A673 (cell line): ENCODE measurements around the gene CCDC13. TPM values are rescaled to one million over a fixed set of nuclear protein-coding genes. Genes with fewer than 3 reads are reported as not detected.

Experiments used
- BruUV-seq: library from RNA; stranded (reverse); fragments of 400-500 nt; replicated peaks from 2 replicates; lab custom pipeline; 2021; lab: Mats Ljungman, UMichigan
- CTCF ChIA-PET: fragments of 300-600 bp; sonication (Branson Sonifier 250); formaldehyde crosslinking; loops from one replicate; lab custom pipeline; 2022; ENCODE audit warnings: antibody characterized with exemption; lab: Charles Lee
- POLR2A ChIA-PET: fragments of 300-600 bp; sonication (Branson Sonifier 250); formaldehyde crosslinking; loops from one replicate; lab custom pipeline; 2022; ENCODE audit warnings: antibody characterized with exemption; ENCODE audit not compliant: low non-redundant PET; lab: Charles Lee
- DNase-seq: peaks from one replicate; pipeline ENCODE4 v3.0.0-alpha.2; 2015; ENCODE audit warnings: low spot score
- H3K27ac ChIP-seq: fragments of 200-600 bp; sonication (generic); 2 replicates; pipeline ENCODE4 v1.5.1; 2016; ENCODE audit warnings: mixed run types, low read depth, mild to moderate bottlenecking, mixed read lengths, antibody characterized with exemption, low read length; ENCODE audit not compliant: poor library complexity, severe bottlenecking
- H3K27me3 ChIP-seq: fragments of 200-600 bp; sonication (generic); replicated peaks from 2 replicates; pipeline ENCODE4 v1.6.1; 2017; ENCODE audit warnings: mixed run types, low read depth, mild to moderate bottlenecking, mixed read lengths, antibody characterized with exemption, low read length; ENCODE audit not compliant: insufficient read depth, poor library complexity
- H3K36me3 ChIP-seq: fragments of 200-600 bp; sonication (generic); 2 replicates; pipeline ENCODE4 v1.6.1; 2016; ENCODE audit warnings: mixed run types, mild to moderate bottlenecking, mixed read lengths, antibody characterized with exemption, low read length; ENCODE audit not compliant: insufficient read depth, poor library complexity, severe bottlenecking
- H3K4me1 ChIP-seq: fragments of 200-600 bp; sonication (generic); 2 replicates; pipeline ENCODE4 v1.6.1; 2017; ENCODE audit warnings: mixed run types, mild to moderate bottlenecking, mixed read lengths, antibody characterized with exemption, low read length; ENCODE audit not compliant: insufficient read depth, poor library complexity, severe bottlenecking
- H3K4me3 ChIP-seq: fragments of 200-600 bp; sonication (generic); 2 replicates; pipeline ENCODE4 v1.5.1; 2016; ENCODE audit warnings: low read depth, mixed run types, mild to moderate bottlenecking, mixed read lengths, low read length; ENCODE audit not compliant: poor library complexity, severe bottlenecking
- H3K9me3 ChIP-seq: fragments of 200-600 bp; sonication (generic); 2 replicates; pipeline ENCODE4 v1.6.1; 2016; ENCODE audit warnings: mixed run types, low read depth, mild to moderate bottlenecking, mixed read lengths, antibody characterized with exemption, low read length; ENCODE audit not compliant: poor library complexity, severe bottlenecking
- CTCF ChIP-seq: fragments of 300-800, 200-600 bp; sonication (generic); conservative IDR thresholded peaks from 2 replicates; pipeline ENCODE4 v1.5.1; 2017; ENCODE audit warnings: low read depth, mild to moderate bottlenecking, antibody characterized with exemption, low read length, moderate library complexity, mixed read lengths
- EZH2 ChIP-seq: fragments of 200-600 bp; sonication (generic); IDR thresholded peaks from 2 replicates; pipeline ENCODE4 v1.6.1; 2017; ENCODE audit warnings: borderline replicate concordance, low read depth, mild to moderate bottlenecking, mixed read lengths, antibody characterized with exemption, low read length; ENCODE audit not compliant: poor library complexity, severe bottlenecking
- intact Hi-C: fragments of 100-400 bp; cut with micrococcal nuclease; formaldehyde crosslinking; loops from one replicate; pipeline ENCODE4 v1.10.0; 2022; ENCODE audit not compliant: unreplicated experiment
- total RNA-seq: library from RNA; stranded (reverse); gene quantifications from 2 replicates; pipeline ENCODE4 v1.2.3, GENCODE V29; 2021

The CCDC13 gene
- total RNA-seq, 1 experiment from 2014 or later, result not detected

GRCh38 chr3:42733501-42734262, 39.4 kb downstream of the CCDC13 start:
- intact Hi-C loops, result no loop called here
- no peak for TF ChIP-seq CTCF
- Histone ChIP-seq H3K4me3 (no peak overlapping the region), H3K4me1 (no peaks in the 10 kb centered on the region), H3K27me3 (no peaks in the 10 kb centered on the region), H3K27ac (no peak overlapping the region), H3K9me3 (no peaks in the 10 kb centered on the region), H3K36me3 (no peaks in the 10 kb centered on the region)
- BruUV-seq, result no TSS peak
- CTCF ChIA-PET, result no interaction called here
- no peak for DNase-seq
- POLR2A ChIA-PET, result no interaction called here

- Histone ChIP-seq H3K36me3 (no peaks in the 10 kb centered on the region), H3K4me1 (no peaks in the 10 kb centered on the region), H3K27me3 (no peaks in the 10 kb centered on the region), H3K4me3 (no peak overlapping the region), H3K27ac (no peak overlapping the region), H3K9me3 (no peaks in the 10 kb centered on the region)
- POLR2A ChIA-PET, result no interaction called here
- TF ChIP-seq CTCF (no peak), EZH2 (no peak)
- intact Hi-C loops, result no loop called here
- no TSS peak for BruUV-seq
- CTCF ChIA-PET, result no interaction called here
- no peak for DNase-seq
Observed at GRCh38 chr3:42732829-42733459, 40.1 kb downstream of the CCDC13 start.

DNA sequence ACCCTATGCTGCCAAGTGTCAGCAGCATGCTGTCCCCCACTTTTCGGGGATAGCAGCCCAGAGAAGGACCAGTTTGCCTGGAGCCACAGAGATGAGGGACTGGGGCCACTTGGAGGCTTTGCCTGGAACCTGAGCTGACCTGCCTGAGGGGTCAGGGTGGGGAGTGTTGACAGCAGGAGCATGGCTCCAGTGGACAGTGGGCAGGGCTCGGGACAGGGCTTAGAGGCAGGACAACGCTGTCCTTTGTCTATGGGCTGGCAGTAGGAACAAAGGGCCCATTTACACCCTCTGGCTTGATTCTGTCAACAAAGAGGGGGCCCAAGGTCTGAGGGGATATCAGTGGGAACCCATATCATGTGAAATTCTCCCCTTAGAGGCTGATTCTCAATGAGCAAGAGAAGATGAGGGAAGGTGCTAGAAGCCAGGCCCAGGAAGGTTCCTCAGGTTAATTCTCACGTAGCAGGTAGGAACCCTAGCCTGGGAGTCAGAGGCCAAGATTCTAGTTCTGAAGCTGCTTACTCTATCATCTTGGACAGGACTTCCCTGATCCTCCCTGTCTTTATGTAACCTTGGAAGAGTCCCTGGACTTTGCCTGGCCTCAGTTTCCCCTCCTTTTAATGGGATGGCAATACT, 40.7 kb downstream of the CCDC13 start:
- POLR2A ChIA-PET, result no interaction called here
- Histone ChIP-seq H3K9me3 (no peaks in the 10 kb centered on the region), H3K4me1 (no peaks in the 10 kb centered on the region), H3K4me3 (no peak overlapping the region), H3K36me3 (no peaks in the 10 kb centered on the region), H3K27ac (no peak overlapping the region), H3K27me3 (no peaks in the 10 kb centered on the region)
- CTCF ChIA-PET, result no interaction called here
- intact Hi-C loops, result no loop called here
- DNase-seq, result no peak
- no TSS peak for BruUV-seq
- TF ChIP-seq CTCF, result no peak
- TF ChIP-seq EZH2, result no peak
